Neural crest cell (in vitro differentiated cells): ENCODE measurements around the gene ADORA2A. TPM values are rescaled to one million over a fixed set of nuclear protein-coding genes. Genes with fewer than 3 reads are reported as not detected.

Experiments
- DNase-seq: peaks from one replicate; pipeline ENCODE4 v3.0.0; 2021; ENCODE audit warnings: low read depth, mixed read lengths, low spot score
- H3K27ac Mint-ChIP-seq: one replicate; pipeline ENCODE4 v1.8.0; 2021; ENCODE audit warnings: mild to moderate bottlenecking, mixed read lengths; ENCODE audit not compliant: unreplicated experiment
- H3K27me3 Mint-ChIP-seq: 2 replicates; pipeline ENCODE4 v1.8.0; 2021; ENCODE audit warnings: low read depth, mild to moderate bottlenecking, mixed read lengths
- H3K36me3 Mint-ChIP-seq: 2 replicates; pipeline ENCODE4 v1.8.0; 2021; ENCODE audit warnings: low read depth, mild to moderate bottlenecking, mixed read lengths
- H3K4me1 Mint-ChIP-seq: 2 replicates; pipeline ENCODE4 v1.8.0; 2021; ENCODE audit warnings: mixed read lengths
- H3K4me3 Mint-ChIP-seq: one replicate; pipeline ENCODE4 v1.8.0; 2021; ENCODE audit warnings: mild to moderate bottlenecking, mixed read lengths
- H3K9me3 Mint-ChIP-seq: 2 replicates; pipeline ENCODE4 v1.8.0; 2021; ENCODE audit warnings: mixed read lengths
- total RNA-seq: library from RNA; stranded (reverse); gene quantifications from 2 replicates; pipeline ENCODE4 v1.2.1, GENCODE V29; 2021
- TF ChIP-seq, protein P1 (sequence below): fragments of 200-600 bp; sonication (generic); conservative IDR thresholded peaks from 2 replicates; pipeline ENCODE4 v1.5.0; 2021; ENCODE audit warnings: antibody characterized with exemption, mild to moderate bottlenecking

Gene ADORA2A
- total RNA-seq, 1 donor from 2014 or later = 2.8 TPM

DNA sequence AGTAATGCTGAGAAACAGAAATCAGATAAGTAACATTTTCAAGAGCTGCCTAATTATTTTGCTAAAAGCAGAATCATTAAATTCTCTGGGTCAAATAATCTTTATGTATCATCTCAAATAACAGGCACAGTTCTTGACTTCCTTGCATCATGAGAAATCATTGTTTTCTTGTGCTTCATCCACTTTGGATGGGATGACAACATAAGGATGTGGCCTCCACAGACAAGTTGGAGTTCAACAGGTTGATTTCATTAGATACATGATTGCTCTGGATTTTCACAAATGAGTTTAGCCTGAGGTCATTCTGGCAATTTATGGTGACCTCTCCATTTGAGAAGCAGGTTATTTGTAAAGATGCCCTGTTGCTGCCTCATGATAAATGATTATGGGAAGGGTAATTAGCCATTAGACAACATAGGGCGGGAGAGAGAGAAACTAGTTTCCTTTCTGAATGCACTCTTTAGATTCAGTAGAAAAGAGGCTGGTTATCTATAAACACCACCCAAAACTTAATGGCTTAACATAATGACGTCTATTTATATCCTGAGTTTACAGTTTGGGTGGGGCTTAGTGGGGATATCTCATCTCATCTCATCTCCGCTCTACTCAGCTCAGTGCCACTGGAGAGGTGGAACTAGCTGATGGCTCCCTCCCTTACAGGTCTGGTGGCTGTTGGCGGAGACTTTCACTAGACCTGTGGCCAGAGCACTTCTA, 35.0 kb upstream of the ADORA2A start:
- Mint-ChIP-seq H3K27ac (no peak overlapping the region), H3K9me3 (no peaks in the 10 kb centered on the region), H3K27me3 (no peaks in the 10 kb centered on the region), H3K36me3 (peaks cover 9% of the 10 kb centered on the region), H3K4me3 (no peak overlapping the region), H3K4me1 (peaks cover 5% of the 10 kb centered on the region)
- TF ChIP-seq, protein P1, sequence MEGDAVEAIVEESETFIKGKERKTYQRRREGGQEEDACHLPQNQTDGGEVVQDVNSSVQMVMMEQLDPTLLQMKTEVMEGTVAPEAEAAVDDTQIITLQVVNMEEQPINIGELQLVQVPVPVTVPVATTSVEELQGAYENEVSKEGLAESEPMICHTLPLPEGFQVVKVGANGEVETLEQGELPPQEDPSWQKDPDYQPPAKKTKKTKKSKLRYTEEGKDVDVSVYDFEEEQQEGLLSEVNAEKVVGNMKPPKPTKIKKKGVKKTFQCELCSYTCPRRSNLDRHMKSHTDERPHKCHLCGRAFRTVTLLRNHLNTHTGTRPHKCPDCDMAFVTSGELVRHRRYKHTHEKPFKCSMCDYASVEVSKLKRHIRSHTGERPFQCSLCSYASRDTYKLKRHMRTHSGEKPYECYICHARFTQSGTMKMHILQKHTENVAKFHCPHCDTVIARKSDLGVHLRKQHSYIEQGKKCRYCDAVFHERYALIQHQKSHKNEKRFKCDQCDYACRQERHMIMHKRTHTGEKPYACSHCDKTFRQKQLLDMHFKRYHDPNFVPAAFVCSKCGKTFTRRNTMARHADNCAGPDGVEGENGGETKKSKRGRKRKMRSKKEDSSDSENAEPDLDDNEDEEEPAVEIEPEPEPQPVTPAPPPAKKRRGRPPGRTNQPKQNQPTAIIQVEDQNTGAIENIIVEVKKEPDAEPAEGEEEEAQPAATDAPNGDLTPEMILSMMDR = no peak
- DNase-seq = no peak

DNA sequence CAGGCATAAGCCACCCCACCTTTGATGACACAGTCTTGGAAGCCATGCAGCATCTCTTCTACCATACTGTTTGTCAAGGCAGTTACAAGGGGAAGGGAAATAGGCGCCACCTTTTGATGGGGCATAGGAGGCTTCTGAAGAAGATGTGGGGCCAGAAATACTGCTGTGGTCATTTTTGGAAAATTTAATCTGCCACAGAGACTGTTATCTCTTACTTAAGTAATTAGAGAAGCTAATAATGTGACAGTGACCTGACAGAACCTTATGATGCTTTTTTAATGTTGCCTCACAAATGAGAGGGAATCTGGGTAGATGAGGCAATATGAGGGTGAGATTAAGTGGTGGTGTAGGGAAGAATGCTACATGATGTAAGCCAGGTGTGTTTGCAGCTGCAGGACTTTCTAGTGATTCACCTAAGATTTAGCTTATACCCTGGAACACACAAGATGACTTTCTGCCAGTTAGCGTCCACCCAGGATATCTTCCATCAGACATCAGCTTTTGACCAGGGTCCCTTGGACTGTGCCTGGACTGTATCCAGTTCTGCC, 34.3 kb upstream of the ADORA2A start:
- no peak for DNase-seq

GRCh38 chr22:24393848-24394247, 33.6 kb upstream of the ADORA2A start:
- TF ChIP-seq, protein P1 = no peak
- Mint-ChIP-seq H3K27me3 (no peaks in the 10 kb centered on the region), H3K27ac (no peak overlapping the region), H3K4me3 (no peak overlapping the region), H3K4me1 (peaks cover 5% of the 10 kb centered on the region), H3K36me3 (peaks cover 13% of the 10 kb centered on the region), H3K9me3 (no peaks in the 10 kb centered on the region)
- no peak for DNase-seq

More for the DNA sequence above, 34.3 kb upstream of the ADORA2A start:
- H3K9me3 Mint-ChIP-seq = no peaks in the 10 kb centered on the region
- H3K4me1 Mint-ChIP-seq = peaks cover 5% of the 10 kb centered on the region
- no peak overlapping the region for H3K4me3 Mint-ChIP-seq
- H3K27ac Mint-ChIP-seq = no peak overlapping the region
- H3K36me3 Mint-ChIP-seq = peaks cover 11% of the 10 kb centered on the region
- TF ChIP-seq, protein P1 = no peak
- no peaks in the 10 kb centered on the region for H3K27me3 Mint-ChIP-seq

DNA sequence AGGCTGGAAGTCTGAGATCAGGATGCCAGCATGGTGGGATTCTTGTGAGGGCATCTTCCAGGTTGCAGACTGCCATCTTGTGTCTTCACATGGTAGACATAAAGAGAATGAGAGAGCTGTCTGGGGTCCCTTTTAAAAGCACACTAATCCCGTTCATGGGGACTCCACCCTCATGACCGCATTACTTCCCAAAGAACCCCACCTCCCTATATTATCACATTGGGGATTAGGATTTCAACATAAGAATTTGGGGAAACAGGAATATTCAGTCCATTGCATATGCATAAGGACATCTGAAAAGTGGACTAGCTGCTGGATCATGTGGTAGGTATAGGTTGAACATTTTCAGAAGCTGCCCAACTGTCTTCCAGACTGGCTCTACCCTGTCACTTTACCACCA, 33.1 kb upstream of the ADORA2A start:
- no peaks in the 10 kb centered on the region for H3K9me3 Mint-ChIP-seq
- peaks cover 13% of the 10 kb centered on the region for H3K36me3 Mint-ChIP-seq
- TF ChIP-seq, protein P1 = no peak
- H3K4me3 Mint-ChIP-seq = no peak overlapping the region
- DNase-seq = no peak
- H3K27ac Mint-ChIP-seq = no peak overlapping the region
- peaks cover 5% of the 10 kb centered on the region for H3K4me1 Mint-ChIP-seq
- no peaks in the 10 kb centered on the region for H3K27me3 Mint-ChIP-seq

DNA sequence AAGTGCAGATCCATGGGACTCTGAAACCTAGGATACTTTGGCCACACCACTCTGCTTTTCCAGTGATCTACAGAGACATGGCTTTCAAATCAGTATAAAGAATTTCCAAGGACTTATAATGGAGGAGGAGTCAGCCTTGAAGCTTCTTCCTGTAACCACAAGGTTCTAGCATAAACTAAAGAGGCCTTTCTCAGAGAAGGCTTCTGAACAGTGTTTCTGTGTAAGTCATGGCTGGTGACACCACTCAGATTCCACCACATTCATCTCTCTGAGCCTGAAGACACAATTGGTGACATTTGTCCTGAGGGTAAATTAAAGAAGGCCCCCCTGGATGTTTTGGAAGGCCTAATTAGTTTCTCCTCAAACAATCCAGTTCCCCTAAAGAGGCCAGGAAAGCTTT, 29.0 kb upstream of the ADORA2A start:
- peaks cover 10% of the 10 kb centered on the region for H3K36me3 Mint-ChIP-seq
- DNase-seq = no peak
- H3K4me1 Mint-ChIP-seq = no peaks in the 10 kb centered on the region
- H3K9me3 Mint-ChIP-seq = no peaks in the 10 kb centered on the region
- H3K27me3 Mint-ChIP-seq = no peaks in the 10 kb centered on the region
- TF ChIP-seq, protein P1 = no peak
- H3K27ac Mint-ChIP-seq = no peak overlapping the region
- H3K4me3 Mint-ChIP-seq = no peak overlapping the region
